Mesothelial cell of epicardium (in vitro differentiated cells): ENCODE results near the gene ADAT1. TPM values are rescaled to one million over a fixed set of nuclear protein-coding genes. Genes with fewer than 3 reads are reported as not detected.

Source experiments
- DNase-seq, 2 experiments: peaks; one replicate each; pipeline ENCODE4 v3.0.0; 2021; ENCODE audit warnings: low spot score in 2 of 2; ENCODE audit not compliant: unreplicated experiment in 2 of 2
- H3K27ac Mint-ChIP-seq: 2 replicates; pipeline ENCODE4 v1.8.0; 2021; ENCODE audit warnings: mixed read lengths
- H3K27me3 Mint-ChIP-seq: 2 replicates; pipeline ENCODE4 v1.8.0; 2021; ENCODE audit warnings: low read depth, mixed read lengths
- H3K36me3 Mint-ChIP-seq: 2 replicates; pipeline ENCODE4 v1.8.0; 2021; ENCODE audit warnings: mixed read lengths
- H3K4me1 Mint-ChIP-seq: 2 replicates; pipeline ENCODE4 v1.8.0; 2021; ENCODE audit warnings: mixed read lengths
- H3K4me3 Mint-ChIP-seq: 2 replicates; pipeline ENCODE4 v1.8.0; 2021; ENCODE audit warnings: mild to moderate bottlenecking, moderate library complexity, mixed read lengths
- H3K9me3 Mint-ChIP-seq: 2 replicates; pipeline ENCODE4 v1.8.0; 2021; ENCODE audit warnings: mixed read lengths
- total RNA-seq: library from RNA; stranded (reverse); gene quantifications from 3 replicates; pipeline ENCODE4 v1.2.1, GENCODE V29; 2021
- TF ChIP-seq, protein P1 (sequence below): fragments of 200-600 bp; sonication (generic); IDR thresholded peaks from one replicate; pipeline ENCODE4 v1.5.0; 2021; ENCODE audit warnings: antibody characterized with exemption; ENCODE audit not compliant: unreplicated experiment

ADAT1 gene
- total RNA-seq, 1 donor from 2014 or later: 58.7 TPM

GRCh38 chr16:75640598-75640997, 17.5 kb upstream of the ADAT1 start:
- Mint-ChIP-seq H3K4me1 (peaks cover 8% of the 10 kb centered on the region), H3K27ac (no peak overlapping the region), H3K36me3 (peaks cover 42% of the 10 kb centered on the region), H3K4me3 (no peak overlapping the region), H3K9me3 (no peaks in the 10 kb centered on the region), H3K27me3 (no peaks in the 10 kb centered on the region)
- TF ChIP-seq, protein P1, sequence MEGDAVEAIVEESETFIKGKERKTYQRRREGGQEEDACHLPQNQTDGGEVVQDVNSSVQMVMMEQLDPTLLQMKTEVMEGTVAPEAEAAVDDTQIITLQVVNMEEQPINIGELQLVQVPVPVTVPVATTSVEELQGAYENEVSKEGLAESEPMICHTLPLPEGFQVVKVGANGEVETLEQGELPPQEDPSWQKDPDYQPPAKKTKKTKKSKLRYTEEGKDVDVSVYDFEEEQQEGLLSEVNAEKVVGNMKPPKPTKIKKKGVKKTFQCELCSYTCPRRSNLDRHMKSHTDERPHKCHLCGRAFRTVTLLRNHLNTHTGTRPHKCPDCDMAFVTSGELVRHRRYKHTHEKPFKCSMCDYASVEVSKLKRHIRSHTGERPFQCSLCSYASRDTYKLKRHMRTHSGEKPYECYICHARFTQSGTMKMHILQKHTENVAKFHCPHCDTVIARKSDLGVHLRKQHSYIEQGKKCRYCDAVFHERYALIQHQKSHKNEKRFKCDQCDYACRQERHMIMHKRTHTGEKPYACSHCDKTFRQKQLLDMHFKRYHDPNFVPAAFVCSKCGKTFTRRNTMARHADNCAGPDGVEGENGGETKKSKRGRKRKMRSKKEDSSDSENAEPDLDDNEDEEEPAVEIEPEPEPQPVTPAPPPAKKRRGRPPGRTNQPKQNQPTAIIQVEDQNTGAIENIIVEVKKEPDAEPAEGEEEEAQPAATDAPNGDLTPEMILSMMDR: no peak
- no peak for DNase-seq

DNA sequence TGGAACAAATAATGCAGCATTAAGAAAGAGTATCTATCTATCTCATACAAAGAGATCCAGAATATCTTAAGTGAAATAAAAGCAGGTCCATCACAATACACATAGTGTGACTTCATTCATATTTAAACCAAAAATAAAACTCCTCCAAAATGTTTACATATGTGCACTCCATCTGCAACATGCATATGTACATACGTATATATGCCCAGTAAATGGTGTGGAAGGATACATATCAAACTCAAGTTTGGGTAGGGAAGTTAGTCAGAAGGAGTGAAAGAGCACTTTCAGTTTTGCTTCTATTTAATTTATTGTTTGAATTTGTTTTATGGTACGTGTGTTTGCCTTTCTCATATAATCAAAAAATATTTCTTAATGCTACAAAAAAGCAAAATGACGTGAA, 12.0 kb upstream of the ADAT1 start:
- no peak overlapping the region for H3K4me3 Mint-ChIP-seq
- TF ChIP-seq, protein P1: no peak
- no peak overlapping the region for H3K27ac Mint-ChIP-seq
- H3K36me3 Mint-ChIP-seq: peaks cover 60% of the 10 kb centered on the region
- no peaks in the 10 kb centered on the region for H3K4me1 Mint-ChIP-seq
- DNase-seq: no peak
- H3K9me3 Mint-ChIP-seq: no peaks in the 10 kb centered on the region
- H3K27me3 Mint-ChIP-seq: no peaks in the 10 kb centered on the region

GRCh38 chr16:75632857-75633256, 9.8 kb upstream of the ADAT1 start:
- no peaks in the 10 kb centered on the region for H3K9me3 Mint-ChIP-seq
- H3K4me1 Mint-ChIP-seq: no peaks in the 10 kb centered on the region
- no peak for DNase-seq
- TF ChIP-seq, protein P1: no peak
- no peaks in the 10 kb centered on the region for H3K27me3 Mint-ChIP-seq
- H3K27ac Mint-ChIP-seq: no peak overlapping the region
- H3K4me3 Mint-ChIP-seq: no peak overlapping the region
- H3K36me3 Mint-ChIP-seq: peaks cover 61% of the 10 kb centered on the region

DNA sequence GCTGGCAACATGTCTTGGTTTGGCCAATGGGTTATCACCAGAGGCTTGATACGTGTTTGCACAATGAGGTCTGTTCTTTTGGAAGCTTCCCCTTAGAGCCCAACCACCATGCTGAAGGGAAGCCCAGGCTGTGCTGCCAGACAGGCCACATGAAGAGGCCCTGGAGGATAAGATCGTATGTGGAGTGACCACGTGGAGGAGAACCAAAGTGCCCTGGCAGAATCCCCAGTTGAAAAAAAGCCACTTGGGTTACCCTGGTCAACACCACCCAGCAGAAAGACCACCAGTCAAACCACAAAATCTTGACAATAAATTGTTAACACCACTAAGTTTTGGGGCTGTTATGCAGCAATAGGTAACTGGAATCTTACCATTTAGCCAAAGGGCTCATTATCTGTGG, 7.0 kb upstream of the ADAT1 start:
- no peaks in the 10 kb centered on the region for H3K9me3 Mint-ChIP-seq
- no peak for DNase-seq
- H3K36me3 Mint-ChIP-seq: peaks cover 61% of the 10 kb centered on the region
- no peaks in the 10 kb centered on the region for H3K4me1 Mint-ChIP-seq
- TF ChIP-seq, protein P1: no peak
- no peak overlapping the region for H3K27ac Mint-ChIP-seq
- no peaks in the 10 kb centered on the region for H3K27me3 Mint-ChIP-seq
- no peak overlapping the region for H3K4me3 Mint-ChIP-seq

GRCh38 chr16:75629132-75629531, 6.1 kb upstream of the ADAT1 start:
- peaks cover 1% of the 10 kb centered on the region for H3K4me1 Mint-ChIP-seq
- peaks cover 59% of the 10 kb centered on the region for H3K36me3 Mint-ChIP-seq
- H3K27me3 Mint-ChIP-seq: no peaks in the 10 kb centered on the region
- H3K4me3 Mint-ChIP-seq: no peak overlapping the region
- no peak overlapping the region for H3K27ac Mint-ChIP-seq
- TF ChIP-seq, protein P1: no peak
- no peak for DNase-seq
- no peaks in the 10 kb centered on the region for H3K9me3 Mint-ChIP-seq

- Mint-ChIP-seq H3K9me3 (no peaks in the 10 kb centered on the region), H3K27me3 (no peaks in the 10 kb centered on the region), H3K36me3 (peaks cover 53% of the 10 kb centered on the region), H3K4me3 (no peak overlapping the region), H3K4me1 (peaks cover 1% of the 10 kb centered on the region), H3K27ac (no peak overlapping the region)
- TF ChIP-seq, protein P1: no peak
- DNase-seq: no peak
These were observed 5.3 kb upstream of the ADAT1 start for GRCh38 chr16:75628351-75628750.
